NT2/D1 (cell line): Measurements from ENCODE around the gene CDH13.

Experiments used
- SUZ12 ChIP-seq: IDR thresholded peaks from 2 replicates; pipeline ENCODE4 v1.6.1; 2011; ENCODE audit not compliant: insufficient read length, insufficient read depth; ENCODE audit errors: extremely low read depth
- YY1 ChIP-seq: IDR thresholded peaks from 2 replicates; pipeline ENCODE4 v1.6.1; 2011; ENCODE audit not compliant: insufficient read length, insufficient read depth

DNA sequence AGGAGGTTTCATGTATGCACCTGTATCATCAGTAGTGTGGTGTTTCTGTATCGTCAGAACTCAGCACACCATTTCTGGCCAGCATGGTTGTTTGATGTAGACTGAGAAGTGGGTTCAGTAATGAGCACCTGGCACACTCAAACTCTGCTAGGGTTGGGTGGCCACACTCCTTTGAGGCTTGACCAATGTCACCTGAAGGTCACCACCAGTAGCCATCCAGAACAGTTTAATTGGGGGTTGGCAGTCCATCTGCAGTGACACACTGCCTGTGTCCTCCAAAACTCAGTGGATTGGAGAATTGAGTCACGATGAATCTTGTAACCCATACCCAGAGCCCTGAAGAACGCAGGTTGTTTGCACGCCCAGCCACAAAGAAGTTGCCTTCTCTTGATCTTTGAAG, 1094.2 kb downstream of the CDH13 start:
- TF ChIP-seq YY1 (no peak), SUZ12 (no peak)
